ENCODE measurements around the gene ELOVL5.

Gene ELOVL5

GRCh38 chr6:53302678-53303360 lies 45.9 kb downstream of the ELOVL5 start:
- DNase-seq: no peak

GRCh38 chr6:53301801-53302537 lies 46.8 kb downstream of the ELOVL5 start:
- no peak for DNase-seq

GRCh38 chr6:53300656-53301551 lies 47.8 kb downstream of the ELOVL5 start:
- no peak for DNase-seq

- no peak for DNase-seq
Observed at GRCh38 chr6:53299331-53300005, 49.3 kb downstream of the ELOVL5 start.

- no peak for DNase-seq
Observed at GRCh38 chr6:53297004-53297403, 51.7 kb downstream of the ELOVL5 start.

- no peak for DNase-seq
Observed at GRCh38 chr6:53295176-53295575, 53.6 kb downstream of the ELOVL5 start.

- DNase-seq: no peak
Observed at GRCh38 chr6:53294611-53295010, 54.1 kb downstream of the ELOVL5 start.

- DNase-seq: no peak
Observed at GRCh38 chr6:53294095-53294494, 54.7 kb downstream of the ELOVL5 start.

- DNase-seq: no peak
Observed at GRCh38 chr6:53293691-53294090, 55.1 kb downstream of the ELOVL5 start.

- no peak for DNase-seq
Observed at GRCh38 chr6:53290537-53291510, 57.9 kb downstream of the ELOVL5 start.

- no peak for DNase-seq
Observed at GRCh38 chr6:53287336-53288225, 61.2 kb downstream of the ELOVL5 start.

GRCh38 chr6:53284901-53285300 lies 63.8 kb downstream of the ELOVL5 start:
- no peak for DNase-seq

GRCh38 chr6:53282741-53283140 lies 66.0 kb downstream of the ELOVL5 start:
- DNase-seq: no peak

- no peak for DNase-seq
Observed at GRCh38 chr6:53282234-53282633, 66.5 kb downstream of the ELOVL5 start.

GRCh38 chr6:53281518-53282215 lies 67.1 kb downstream of the ELOVL5 start:
- DNase-seq: no peak

GRCh38 chr6:53280207-53280606 lies 68.5 kb downstream of the ELOVL5 start:
- no peak for DNase-seq

- DNase-seq: no peak
Observed at GRCh38 chr6:53279293-53279692, 69.5 kb downstream of the ELOVL5 start.

GRCh38 chr6:53273370-53273769 lies 75.4 kb downstream of the ELOVL5 start:
- DNase-seq: no peak

GRCh38 chr6:53269827-53270226 lies 78.9 kb downstream of the ELOVL5 start:
- DNase-seq: no peak
